Activated CD4-positive, CD25-positive, alpha-beta regulatory T cell treated with anti-CD3 and anti-CD28 coated beads, Interleukin-2, amount 50 U/mL, for 72 hours (primary cell): ENCODE results near the gene NCAPD3.
"Not testable (repeated sequence)": the region's sequence is repeated elsewhere in the genome, so short reads cannot be mapped to it uniquely, and the experiment has no call there.

Experiments used
- DNase-seq: peaks from one replicate; pipeline ENCODE4 v3.0.0; 2021

The NCAPD3 gene

DNA sequence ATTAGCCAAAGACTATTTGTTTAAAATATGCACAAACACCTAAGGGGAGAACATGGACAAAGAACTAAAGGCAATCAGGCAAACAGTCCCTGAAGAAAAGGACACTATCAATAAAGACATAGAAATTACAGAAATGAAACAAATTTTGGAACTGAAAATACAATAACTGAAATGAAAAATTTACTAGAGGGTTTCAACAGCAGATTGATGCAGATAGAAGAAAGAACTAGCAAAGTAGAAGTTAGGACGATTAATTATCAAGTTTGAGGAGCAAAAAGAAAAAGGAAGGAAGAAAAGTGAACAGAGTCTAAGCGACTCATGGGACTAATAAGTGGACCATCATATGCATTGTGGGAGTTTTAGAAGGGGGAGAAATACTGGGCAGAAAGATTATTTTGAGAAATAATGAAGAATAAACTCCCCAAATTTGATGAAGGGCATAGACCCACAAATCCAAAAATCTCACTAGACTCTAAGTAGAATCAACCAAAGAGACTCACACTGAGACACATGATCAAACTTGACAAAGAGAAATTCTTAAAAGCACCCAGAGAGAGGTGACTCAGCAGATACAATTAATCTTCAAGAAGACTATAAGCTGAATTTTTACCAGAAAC lies 92.0 kb downstream of the NCAPD3 start:
- no peak for DNase-seq

DNA sequence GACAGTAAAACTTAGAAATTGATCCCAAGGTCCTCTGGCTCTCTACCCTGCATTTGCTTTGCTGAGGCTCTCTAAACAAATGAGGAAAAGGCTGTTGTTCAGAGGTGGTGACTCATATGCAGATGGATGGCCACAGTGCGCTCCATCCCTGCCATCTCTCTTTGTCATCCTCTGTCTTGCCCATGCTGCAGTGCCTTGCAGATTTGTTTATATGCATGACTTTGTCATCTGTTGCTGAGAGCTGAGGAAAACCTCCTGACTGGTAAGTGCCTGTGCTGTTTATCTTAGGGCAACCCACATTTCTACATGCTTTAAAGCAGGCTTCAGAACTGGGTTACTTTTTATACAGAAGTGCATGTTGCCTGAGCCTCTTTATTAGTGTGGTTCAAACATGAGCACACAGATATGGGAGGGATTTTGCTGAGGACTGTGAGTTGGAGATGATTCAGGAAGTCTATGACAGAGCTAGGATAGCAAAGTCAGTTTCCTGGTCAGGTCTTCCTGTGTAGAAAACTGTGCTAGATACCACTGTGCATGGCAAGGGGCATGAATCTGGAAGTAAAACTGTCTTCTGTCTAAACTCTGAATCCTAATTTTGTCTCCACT lies 97.4 kb downstream of the NCAPD3 start:
- no peak for DNase-seq

DNA sequence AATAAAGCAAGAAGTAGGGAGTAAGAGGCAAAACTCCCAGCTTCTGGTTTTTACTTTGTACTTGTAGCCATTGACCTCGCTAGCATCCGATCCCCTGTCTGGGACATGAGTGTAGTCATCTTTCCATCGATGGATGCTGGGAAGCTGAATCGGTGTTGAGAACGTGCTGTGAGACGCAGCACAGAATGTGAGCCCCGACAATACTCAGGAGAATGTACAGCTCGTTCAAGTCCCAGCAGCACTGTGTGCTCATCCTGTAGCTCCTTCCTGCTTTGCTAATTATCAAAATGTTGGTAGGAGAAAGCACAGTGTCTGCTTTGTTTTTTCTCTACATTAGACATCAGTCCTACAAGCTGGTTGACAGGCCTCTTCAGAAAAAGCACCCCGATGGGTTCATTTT lies 98.3 kb downstream of the NCAPD3 start:
- DNase-seq, result no peak

DNA sequence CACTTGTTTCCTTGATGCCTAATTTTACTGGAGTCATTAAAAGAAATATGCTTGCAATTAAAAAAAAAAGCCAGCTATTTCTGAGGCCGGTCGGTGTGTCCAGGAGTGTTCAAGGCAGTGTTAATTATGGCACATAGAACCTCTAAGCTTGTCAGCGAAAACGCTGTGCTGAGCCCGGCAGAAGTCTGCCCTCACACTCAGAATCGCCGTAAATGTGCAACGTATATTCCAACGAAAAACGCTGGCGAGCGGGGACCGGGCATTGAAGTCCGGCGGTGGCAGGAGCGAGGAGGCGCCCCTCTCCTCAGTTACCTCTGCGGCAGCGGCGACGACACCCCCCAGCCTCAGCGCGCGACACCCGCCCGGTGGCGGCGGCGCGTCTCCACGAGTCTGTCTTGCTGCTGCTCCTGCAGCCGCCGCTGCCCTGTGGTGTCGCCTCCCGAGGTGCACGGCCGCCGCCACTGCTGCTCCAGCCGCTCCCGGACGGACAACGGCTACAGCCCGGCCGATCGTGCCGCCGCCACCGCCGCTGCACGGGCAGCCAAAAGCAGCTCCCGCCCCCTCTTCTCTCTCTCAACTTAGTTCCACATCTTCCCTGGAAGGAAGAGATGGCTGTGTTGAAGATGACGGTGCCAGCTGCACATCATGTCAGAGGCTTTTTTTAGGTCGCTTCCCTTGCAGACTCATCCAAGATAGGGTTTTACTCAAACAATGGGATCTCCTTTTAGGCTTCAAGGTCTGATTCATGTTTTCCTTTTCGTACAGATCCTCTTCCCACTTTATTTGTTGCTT lies 98.9 kb downstream of the NCAPD3 start:
- DNase-seq, result no peak

DNA sequence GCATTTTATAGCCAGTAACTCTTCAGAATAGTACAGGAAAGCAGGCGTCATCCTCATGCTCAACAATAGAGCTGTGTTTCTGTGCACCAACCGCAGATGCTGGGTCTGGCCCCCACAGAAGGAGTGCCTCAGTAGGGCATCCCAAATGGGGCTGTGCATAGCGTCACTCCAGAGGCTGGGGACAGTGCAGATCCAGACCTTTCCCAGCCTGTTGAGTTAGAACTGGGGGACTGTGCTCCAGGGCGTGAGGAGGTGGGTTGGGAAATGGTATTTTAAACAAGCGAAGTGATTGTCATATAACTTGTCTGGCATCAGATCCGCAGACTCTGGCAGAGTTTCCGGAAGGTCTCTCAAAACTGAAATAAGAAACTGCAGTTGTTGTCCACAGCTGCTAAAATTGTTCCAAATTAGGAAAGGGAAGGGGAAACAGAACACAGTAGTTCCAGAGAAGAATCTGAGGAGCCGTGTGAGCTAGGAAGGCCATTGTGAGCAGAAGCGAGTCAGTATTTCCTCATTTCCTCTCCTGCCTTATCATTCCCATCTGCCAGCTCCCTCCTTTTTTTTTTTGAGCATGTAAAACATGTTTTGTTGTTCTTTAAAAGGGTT lies 102.7 kb downstream of the NCAPD3 start:
- DNase-seq, result no peak

DNA sequence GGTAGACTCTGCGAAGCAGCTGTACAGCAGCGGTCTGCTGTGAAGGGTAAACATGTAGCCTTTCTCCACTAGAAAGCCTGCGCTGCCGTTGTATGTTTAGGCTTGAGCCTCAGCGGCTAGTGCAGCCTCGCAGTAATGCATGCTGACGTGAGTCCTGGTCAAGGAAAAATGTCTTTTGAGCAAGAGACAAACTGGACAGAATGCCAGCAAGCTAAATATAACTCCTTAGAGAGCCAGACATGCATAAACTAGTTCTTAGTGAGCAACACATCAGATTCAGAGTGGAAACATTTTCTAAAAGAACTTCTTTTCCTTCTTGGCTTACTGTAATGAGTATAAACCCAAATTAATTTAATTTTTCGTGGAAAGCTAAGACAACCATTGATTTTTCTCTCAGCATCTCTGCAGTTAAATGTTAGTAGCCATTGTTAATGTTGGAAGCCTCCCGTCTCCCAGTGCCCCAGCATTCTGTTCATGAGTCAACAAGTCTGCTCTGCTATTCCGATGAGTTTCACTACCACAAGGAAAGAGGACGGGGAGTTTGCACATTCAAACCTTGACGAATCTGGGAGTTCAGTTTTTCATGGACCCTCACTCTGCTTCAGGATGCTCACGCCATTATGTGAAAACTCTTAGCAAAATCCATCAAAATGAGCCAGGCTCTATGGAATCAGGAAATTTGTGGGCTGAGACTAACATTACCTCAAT lies 103.5 kb downstream of the NCAPD3 start:
- DNase-seq, result no peak

DNA sequence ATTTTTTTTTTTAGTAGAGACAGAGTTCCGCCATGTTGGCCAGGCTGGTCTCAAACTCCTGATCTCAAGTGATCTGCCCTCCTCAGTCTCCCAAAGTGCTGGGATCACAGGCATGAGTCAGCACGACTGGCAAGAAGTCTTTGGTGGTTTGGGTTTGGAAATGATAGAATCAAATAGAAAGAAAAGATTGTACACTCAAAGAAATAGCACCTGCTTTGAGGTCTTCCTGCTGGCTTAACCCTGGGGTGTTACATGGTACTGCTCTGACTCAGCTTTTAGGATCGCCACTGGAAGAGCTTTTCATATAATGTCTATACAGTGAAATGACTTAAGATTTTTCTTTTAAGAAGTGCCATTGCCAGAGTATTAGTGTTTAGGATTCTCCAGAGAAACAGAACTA lies 104.7 kb downstream of the NCAPD3 start:
- DNase-seq, result no peak

DNA sequence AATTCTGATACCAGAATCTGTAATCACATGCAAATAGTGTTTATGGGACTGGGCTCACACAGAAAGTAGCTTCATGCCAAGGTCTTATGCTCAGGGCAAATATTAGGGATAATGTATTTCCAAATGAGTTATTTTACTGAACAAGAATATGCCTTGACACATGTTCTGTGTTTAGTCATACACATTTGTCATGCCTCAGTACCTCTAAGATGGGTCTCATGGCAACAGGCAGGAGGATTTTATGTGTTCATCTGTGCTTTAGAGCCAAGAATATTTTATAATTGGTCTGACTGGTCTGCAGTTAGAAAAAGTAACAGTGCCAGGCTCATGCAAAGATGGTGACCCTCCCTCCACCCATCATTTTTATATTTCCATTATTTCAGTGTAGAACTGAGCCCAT lies 105.8 kb downstream of the NCAPD3 start:
- DNase-seq, result no peak

DNA sequence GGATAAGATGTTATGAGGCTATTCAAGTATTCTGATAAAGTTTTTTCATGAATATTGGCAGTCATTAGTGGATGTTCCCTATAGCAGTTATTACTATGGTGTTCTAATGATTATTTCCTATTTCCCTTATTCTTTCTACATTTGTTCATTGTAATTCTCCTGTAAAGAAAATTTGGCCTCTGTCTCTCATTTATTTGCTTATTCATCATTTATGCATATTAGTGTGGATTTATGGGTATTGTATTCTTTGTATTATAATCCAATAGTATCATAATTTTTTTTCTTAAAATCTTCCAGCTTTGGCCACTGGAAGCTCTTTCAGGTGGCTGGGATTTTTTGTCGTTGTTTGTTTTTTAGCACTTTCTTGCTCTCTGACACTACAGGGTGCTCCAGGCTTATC lies 107.6 kb downstream of the NCAPD3 start:
- no peak for DNase-seq

DNA sequence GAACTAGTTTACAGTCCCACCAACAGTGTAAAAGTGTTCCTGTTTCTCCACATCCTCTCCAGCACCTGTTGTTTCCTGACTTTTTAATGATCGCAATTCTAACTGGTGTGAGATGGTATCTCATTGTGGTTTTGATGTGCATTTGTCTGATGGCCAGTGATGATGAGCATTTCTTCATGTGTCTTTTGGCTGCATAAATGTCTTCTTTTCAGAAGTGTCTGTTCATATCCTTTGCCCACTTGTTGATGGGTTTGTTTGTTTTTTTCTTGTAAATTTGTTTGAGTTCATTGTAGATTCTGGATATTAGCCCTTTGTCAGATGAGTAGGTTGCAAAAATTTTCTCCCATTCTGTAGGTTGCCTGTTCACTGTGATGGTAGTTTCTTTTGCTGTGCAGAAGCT lies 110.0 kb downstream of the NCAPD3 start:
- DNase-seq, result not testable (repeated sequence)

DNA sequence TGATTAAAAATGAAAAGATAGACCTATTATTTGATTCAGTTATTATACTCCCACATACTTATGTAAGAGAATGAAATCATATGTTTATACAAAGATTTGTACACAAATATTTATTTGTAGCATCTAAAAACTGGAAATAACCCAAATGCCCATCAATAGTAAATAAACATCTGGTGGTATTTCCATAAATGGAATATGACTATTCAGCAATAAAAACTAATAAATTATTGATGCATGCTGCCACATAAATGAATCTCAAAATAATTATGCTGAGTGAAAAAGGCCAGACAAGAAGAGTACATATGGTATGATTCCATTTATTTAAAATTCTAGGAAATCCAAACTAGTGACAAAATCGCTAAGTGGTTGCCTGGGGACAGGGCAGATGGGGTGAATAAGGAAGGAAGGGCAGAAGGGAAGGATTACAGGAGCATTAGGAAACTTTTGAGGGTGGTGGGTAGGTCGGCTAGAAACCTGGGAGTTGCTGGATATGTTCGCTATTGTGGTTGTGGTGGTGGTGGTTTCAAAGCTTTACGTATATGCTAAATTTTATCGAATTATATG lies 113.4 kb downstream of the NCAPD3 start:
- no peak for DNase-seq
